ENCODE results near the gene SLC25A48.

- TF ChIP-seq POLR2AphosphoS5 (IDR thresholded peaks at IDR 0.05; ENCODE audit: low read depth, low read length), result no peak
- peak; percentile 89 for TF ChIP-seq CTCF (IDR thresholded peaks at IDR 0.05)
- TF ChIP-seq, protein P1, sequence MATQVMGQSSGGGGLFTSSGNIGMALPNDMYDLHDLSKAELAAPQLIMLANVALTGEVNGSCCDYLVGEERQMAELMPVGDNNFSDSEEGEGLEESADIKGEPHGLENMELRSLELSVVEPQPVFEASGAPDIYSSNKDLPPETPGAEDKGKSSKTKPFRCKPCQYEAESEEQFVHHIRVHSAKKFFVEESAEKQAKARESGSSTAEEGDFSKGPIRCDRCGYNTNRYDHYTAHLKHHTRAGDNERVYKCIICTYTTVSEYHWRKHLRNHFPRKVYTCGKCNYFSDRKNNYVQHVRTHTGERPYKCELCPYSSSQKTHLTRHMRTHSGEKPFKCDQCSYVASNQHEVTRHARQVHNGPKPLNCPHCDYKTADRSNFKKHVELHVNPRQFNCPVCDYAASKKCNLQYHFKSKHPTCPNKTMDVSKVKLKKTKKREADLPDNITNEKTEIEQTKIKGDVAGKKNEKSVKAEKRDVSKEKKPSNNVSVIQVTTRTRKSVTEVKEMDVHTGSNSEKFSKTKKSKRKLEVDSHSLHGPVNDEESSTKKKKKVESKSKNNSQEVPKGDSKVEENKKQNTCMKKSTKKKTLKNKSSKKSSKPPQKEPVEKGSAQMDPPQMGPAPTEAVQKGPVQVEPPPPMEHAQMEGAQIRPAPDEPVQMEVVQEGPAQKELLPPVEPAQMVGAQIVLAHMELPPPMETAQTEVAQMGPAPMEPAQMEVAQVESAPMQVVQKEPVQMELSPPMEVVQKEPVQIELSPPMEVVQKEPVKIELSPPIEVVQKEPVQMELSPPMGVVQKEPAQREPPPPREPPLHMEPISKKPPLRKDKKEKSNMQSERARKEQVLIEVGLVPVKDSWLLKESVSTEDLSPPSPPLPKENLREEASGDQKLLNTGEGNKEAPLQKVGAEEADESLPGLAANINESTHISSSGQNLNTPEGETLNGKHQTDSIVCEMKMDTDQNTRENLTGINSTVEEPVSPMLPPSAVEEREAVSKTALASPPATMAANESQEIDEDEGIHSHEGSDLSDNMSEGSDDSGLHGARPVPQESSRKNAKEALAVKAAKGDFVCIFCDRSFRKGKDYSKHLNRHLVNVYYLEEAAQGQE (IDR thresholded peaks at IDR 0.05; ENCODE audit: insufficient read depth in 1 of 2, low read depth in 2 of 2, low read length in 1 of 2), result no peak
- no peak for TF ChIP-seq TCF7L2 (IDR thresholded peaks at IDR 0.05; ENCODE audit: low read depth, low read length)
These were observed at the start of gene SLC25A48 for GRCh38 chr5:135834639-135835529.
